Panc1 (cell line): ENCODE measurements around the gene ARMC10. TPM values are rescaled to one million over a fixed set of nuclear protein-coding genes. Genes with fewer than 3 reads are reported as not detected.
"Not testable (repeated sequence)": the region's sequence is repeated elsewhere in the genome, so short reads cannot be mapped to it uniquely, and the experiment has no call there.

Source experiments
- ATAC-seq: fragments of 200-7000 bp; cut with Tn5 transposase; 2 replicates; pipeline ENCODE4 v1.9.1; 2020; ENCODE audit warnings: mild to moderate bottlenecking, moderate library complexity
- BruUV-seq: library from RNA; stranded (reverse); fragments of 400-500 nt; replicated peaks from 2 replicates; lab custom pipeline; 2021; lab: Mats Ljungman, UMichigan
- CTCF ChIA-PET: fragments of 300-600 bp; sonication (Branson Sonifier 250); formaldehyde crosslinking; loops from one replicate; lab custom pipeline; 2022; ENCODE audit warnings: antibody characterized with exemption; lab: Charles Lee
- POLR2A ChIA-PET: fragments of 300-600 bp; sonication (Branson Sonifier 250); formaldehyde crosslinking; loops from one replicate; lab custom pipeline; 2022; ENCODE audit warnings: antibody characterized with exemption; lab: Charles Lee
- DNase-seq: peaks from one replicate; pipeline ENCODE4 v3.0.0-alpha.2; 2010; ENCODE audit warnings: low read depth, low spot score
- H3K27ac ChIP-seq: 2 replicates; pipeline ENCODE4 v1.5.1; 2011; ENCODE audit warnings: mild to moderate bottlenecking, low read length, inconsistent platforms
- H3K27me3 ChIP-seq: fragments of 200-500 bp; sonication (Bioruptor generic); 2 replicates; pipeline ENCODE4 v1.6.0; 2014; ENCODE audit warnings: low read length, inconsistent platforms; ENCODE audit not compliant: control insufficient read depth, insufficient read depth
- H3K36me3 ChIP-seq: fragments of 200-500 bp; sonication (Bioruptor generic); 2 replicates; pipeline ENCODE4 v1.5.1; 2014; ENCODE audit warnings: inconsistent platforms, mild to moderate bottlenecking, low read length, moderate library complexity; ENCODE audit not compliant: control insufficient read depth, insufficient read depth
- H3K4me1 ChIP-seq: 2 replicates; pipeline ENCODE4 v1.5.1; 2011; ENCODE audit warnings: inconsistent platforms, mild to moderate bottlenecking, low read length, moderate library complexity; ENCODE audit not compliant: control insufficient read depth, insufficient read depth
- H3K4me3 ChIP-seq, 2 experiments: 2 replicates each; pipeline ENCODE4 v1.5.1; 2011 to 2012; ENCODE audit warnings: low read depth in 2 of 2, low read length in 2 of 2, mild to moderate bottlenecking in 2 of 2, inconsistent platforms in 1 of 2, moderate library complexity in 1 of 2
- H3K9me3 ChIP-seq: fragments of 200-500 bp; sonication (Bioruptor generic); 2 replicates; pipeline ENCODE4 v1.5.1; 2014; ENCODE audit warnings: low read depth, mild to moderate bottlenecking, inconsistent platforms, low read length, moderate library complexity; ENCODE audit not compliant: control insufficient read depth, insufficient read depth
- POLR2AphosphoS5 ChIP-seq: IDR thresholded peaks from 2 replicates; pipeline ENCODE4 v1.6.1; 2012; ENCODE audit warnings: mild to moderate bottlenecking, low read depth, low read length, moderate library complexity
- REST ChIP-seq, 2 experiments: IDR thresholded peaks; 2 replicates each; pipeline ENCODE4 v1.6.1; 2011 to 2012; ENCODE audit warnings: low read depth in 2 of 2, control low read depth in 1 of 2, low read length in 1 of 2, mild to moderate bottlenecking in 1 of 2, moderate library complexity in 1 of 2; ENCODE audit not compliant: insufficient read depth in 1 of 2
- SIN3A ChIP-seq: IDR thresholded peaks from 2 replicates; pipeline ENCODE4 v1.6.1; 2012; ENCODE audit warnings: low read depth, mild to moderate bottlenecking, low read length, moderate library complexity, borderline replicate concordance; ENCODE audit not compliant: insufficient read depth
- TCF7L2 ChIP-seq: IDR thresholded peaks from 2 replicates; pipeline ENCODE4 v1.6.1; 2011; ENCODE audit warnings: mild to moderate bottlenecking, low read depth, low read length, inconsistent platforms
- in situ Hi-C: cut with HindIII; loops from 2 replicates; pipeline ENCODE4 v1.10.0; 2016; ENCODE audit warnings: low sequenced_read_pairs, low pct_unique_long_range_greater_than_20kb
- intact Hi-C: fragments of 100-400 bp; cut with micrococcal nuclease; formaldehyde crosslinking; loops from one replicate; pipeline ENCODE4 v1.10.0; 2022; ENCODE audit not compliant: unreplicated experiment
- total RNA-seq: library from RNA; stranded (reverse); gene quantifications from one replicate; pipeline ENCODE4 v1.2.1, GENCODE V29; 2021; ENCODE audit not compliant: unreplicated experiment
- TF ChIP-seq, protein P1 (sequence below): fragments of 450-650 bp; IDR thresholded peaks from 2 replicates; pipeline ENCODE4 v1.5.1; 2017; ENCODE audit warnings: mild to moderate bottlenecking

Gene ARMC10
- total RNA-seq, 1 experiment from 2014 or later = 73.2 TPM

DNA sequence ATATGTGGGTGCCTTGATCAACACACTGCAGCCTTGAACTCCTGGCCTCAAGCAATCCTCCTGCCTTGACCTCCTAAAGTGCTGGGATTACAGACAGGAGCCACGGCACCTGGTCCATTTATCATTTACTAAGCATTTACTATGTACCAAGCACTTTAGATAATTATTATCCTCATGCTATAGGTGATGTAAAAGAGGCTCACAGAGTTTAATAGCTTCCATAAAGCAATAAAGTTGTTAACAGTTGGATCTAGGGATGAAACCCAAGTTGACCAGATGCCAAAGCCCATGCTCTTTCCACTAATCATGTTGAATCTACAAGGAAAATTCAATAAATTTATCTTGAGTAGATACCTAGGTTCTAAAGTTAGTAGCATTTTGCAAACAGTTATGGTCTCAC, 68.9 kb downstream of the ARMC10 start:
- Histone ChIP-seq H3K36me3 (no peaks in the 10 kb centered on the region), H3K4me3 (no peak overlapping the region), H3K27ac (no peak overlapping the region), H3K9me3 (no peaks in the 10 kb centered on the region), H3K4me1 (peaks cover 20% of the 10 kb centered on the region), H3K27me3 (no peaks in the 10 kb centered on the region)
- ChIA-PET CTCF (no interaction called here), POLR2A (interaction anchor here (0.6 kb wide), 1 partner anchor 13 kb away, joined by 3 read pairs; no protein-coding TSS in a partner anchor)
- TF ChIP-seq SIN3A (no peak), POLR2AphosphoS5 (no peak), TCF7L2 (no peak), REST (IDR thresholded peaks at IDR 0.05; ENCODE audit: insufficient read depth in 1 of 2, low read depth in 2 of 2, low read length in 1 of 2) (no peak)
- TF ChIP-seq, protein P1, sequence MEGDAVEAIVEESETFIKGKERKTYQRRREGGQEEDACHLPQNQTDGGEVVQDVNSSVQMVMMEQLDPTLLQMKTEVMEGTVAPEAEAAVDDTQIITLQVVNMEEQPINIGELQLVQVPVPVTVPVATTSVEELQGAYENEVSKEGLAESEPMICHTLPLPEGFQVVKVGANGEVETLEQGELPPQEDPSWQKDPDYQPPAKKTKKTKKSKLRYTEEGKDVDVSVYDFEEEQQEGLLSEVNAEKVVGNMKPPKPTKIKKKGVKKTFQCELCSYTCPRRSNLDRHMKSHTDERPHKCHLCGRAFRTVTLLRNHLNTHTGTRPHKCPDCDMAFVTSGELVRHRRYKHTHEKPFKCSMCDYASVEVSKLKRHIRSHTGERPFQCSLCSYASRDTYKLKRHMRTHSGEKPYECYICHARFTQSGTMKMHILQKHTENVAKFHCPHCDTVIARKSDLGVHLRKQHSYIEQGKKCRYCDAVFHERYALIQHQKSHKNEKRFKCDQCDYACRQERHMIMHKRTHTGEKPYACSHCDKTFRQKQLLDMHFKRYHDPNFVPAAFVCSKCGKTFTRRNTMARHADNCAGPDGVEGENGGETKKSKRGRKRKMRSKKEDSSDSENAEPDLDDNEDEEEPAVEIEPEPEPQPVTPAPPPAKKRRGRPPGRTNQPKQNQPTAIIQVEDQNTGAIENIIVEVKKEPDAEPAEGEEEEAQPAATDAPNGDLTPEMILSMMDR = no peak
- no peak for DNase-seq
- no peak for ATAC-seq
- in situ Hi-C loops (no loop called here), intact Hi-C loops (no loop called here)
- BruUV-seq = no TSS peak

DNA sequence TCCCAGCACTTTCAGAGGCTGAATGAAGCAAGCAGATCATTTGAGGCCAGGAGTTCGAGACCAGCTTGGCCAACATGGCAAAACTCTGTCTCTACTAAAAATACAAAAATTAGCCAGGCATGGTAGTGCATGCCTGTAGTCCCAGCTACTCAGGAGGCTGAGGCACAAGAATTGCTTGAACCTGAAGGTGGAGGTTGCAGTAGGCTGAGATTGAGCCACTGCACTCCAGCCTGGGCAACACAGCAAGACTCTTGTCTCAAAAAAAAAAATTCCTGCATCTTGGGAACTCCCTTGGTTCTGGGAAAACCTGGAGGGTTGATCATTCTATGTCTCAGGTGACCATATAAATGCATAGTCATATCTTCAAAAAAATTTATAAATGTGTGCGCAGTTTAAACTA, 69.8 kb downstream of the ARMC10 start:
- H3K4me1 ChIP-seq = peaks cover 20% of the 10 kb centered on the region
- H3K27ac ChIP-seq, ATAC-seq, POLR2A ChIA-PET, in situ Hi-C loops, H3K4me3 ChIP-seq, DNase-seq, H3K27me3 ChIP-seq, BruUV-seq, H3K9me3 ChIP-seq, intact Hi-C loops, CTCF ChIA-PET, H3K36me3 ChIP-seq: not testable (repeated sequence)

GRCh38 chr7:103148131-103148993, 73.4 kb downstream of the ARMC10 start:
- H3K27me3 ChIP-seq = no peaks in the 10 kb centered on the region
- H3K9me3 ChIP-seq = no peaks in the 10 kb centered on the region
- in situ Hi-C loops = no loop called here
- no peak for TF ChIP-seq POLR2AphosphoS5
- TF ChIP-seq, protein P1 = no peak
- H3K4me1 ChIP-seq = peaks cover 24% of the 10 kb centered on the region
- ATAC-seq (no peak), DNase-seq (no peak)
- POLR2A ChIA-PET = interaction anchor here (0.6 kb wide), 1 partner anchor 188 kb away, joined by 3 read pairs; no protein-coding TSS in a partner anchor
- no peaks in the 10 kb centered on the region for H3K36me3 ChIP-seq
- CTCF ChIA-PET = no interaction called here
- peak overlapping the region; percentile 87 to 89 for H3K4me3 ChIP-seq
- TSS peak; percentile 78 for BruUV-seq
- H3K27ac ChIP-seq = peak overlapping the region; percentile 98
- intact Hi-C loops = no loop called here
